Loucy (cell line): Measurements from ENCODE around the gene ADGRB3.

Source experiments
- EZH2phosphoT487 ChIP-seq: fragments of 200-600 bp; IDR thresholded peaks from 2 replicates; pipeline ENCODE4 v1.6.1; 2018; ENCODE audit warnings: antibody characterized with exemption, mild to moderate bottlenecking, moderate library complexity, borderline replicate concordance
- TF ChIP-seq, protein P1 (sequence below): fragments of 200-600 bp; sonication (generic); conservative IDR thresholded peaks from 2 replicates; pipeline ENCODE4 v1.5.1; 2014; ENCODE audit warnings: mild to moderate bottlenecking, antibody characterized with exemption, low read length

GRCh38 chr6:69019832-69020231, 384.8 kb downstream of the ADGRB3 start:
- TF ChIP-seq, protein P1, sequence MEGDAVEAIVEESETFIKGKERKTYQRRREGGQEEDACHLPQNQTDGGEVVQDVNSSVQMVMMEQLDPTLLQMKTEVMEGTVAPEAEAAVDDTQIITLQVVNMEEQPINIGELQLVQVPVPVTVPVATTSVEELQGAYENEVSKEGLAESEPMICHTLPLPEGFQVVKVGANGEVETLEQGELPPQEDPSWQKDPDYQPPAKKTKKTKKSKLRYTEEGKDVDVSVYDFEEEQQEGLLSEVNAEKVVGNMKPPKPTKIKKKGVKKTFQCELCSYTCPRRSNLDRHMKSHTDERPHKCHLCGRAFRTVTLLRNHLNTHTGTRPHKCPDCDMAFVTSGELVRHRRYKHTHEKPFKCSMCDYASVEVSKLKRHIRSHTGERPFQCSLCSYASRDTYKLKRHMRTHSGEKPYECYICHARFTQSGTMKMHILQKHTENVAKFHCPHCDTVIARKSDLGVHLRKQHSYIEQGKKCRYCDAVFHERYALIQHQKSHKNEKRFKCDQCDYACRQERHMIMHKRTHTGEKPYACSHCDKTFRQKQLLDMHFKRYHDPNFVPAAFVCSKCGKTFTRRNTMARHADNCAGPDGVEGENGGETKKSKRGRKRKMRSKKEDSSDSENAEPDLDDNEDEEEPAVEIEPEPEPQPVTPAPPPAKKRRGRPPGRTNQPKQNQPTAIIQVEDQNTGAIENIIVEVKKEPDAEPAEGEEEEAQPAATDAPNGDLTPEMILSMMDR: no peak
- TF ChIP-seq EZH2phosphoT487: no peak
